HEK293T (cell line): ENCODE measurements around the gene SNX7.

Experiments
- ARNT ChIP-seq: fragments of 450-650 bp; IDR thresholded peaks from 2 replicates; pipeline ENCODE4 v1.6.1; 2017; ENCODE audit warnings: mild to moderate bottlenecking
- BHLHE40 ChIP-seq: fragments of 450-650 bp; IDR thresholded peaks from 2 replicates; pipeline ENCODE4 v1.6.1; 2016; ENCODE audit warnings: mild to moderate bottlenecking, moderate library complexity, borderline replicate concordance
- CTBP1 ChIP-seq: fragments of 450-650 bp; IDR thresholded peaks from 2 replicates; pipeline ENCODE4 v1.6.1; 2016; ENCODE audit warnings: borderline replicate concordance
- ELF4 ChIP-seq: fragments of 450-650 bp; IDR thresholded peaks from 2 replicates; pipeline ENCODE4 v1.6.1; 2017; ENCODE audit warnings: antibody characterized with exemption
- FOXA1 ChIP-seq: fragments of 450-650 bp; IDR thresholded peaks from 2 replicates; pipeline ENCODE4 v1.6.1; 2016; ENCODE audit warnings: mild to moderate bottlenecking
- FOXM1 ChIP-seq: fragments of 450-650 bp; IDR thresholded peaks from 2 replicates; pipeline ENCODE4 v1.6.1; 2017; ENCODE audit warnings: mild to moderate bottlenecking, borderline replicate concordance
- SP1 ChIP-seq: fragments of 450-650 bp; IDR thresholded peaks from 2 replicates; pipeline ENCODE4 v1.6.1; 2017

DNA sequence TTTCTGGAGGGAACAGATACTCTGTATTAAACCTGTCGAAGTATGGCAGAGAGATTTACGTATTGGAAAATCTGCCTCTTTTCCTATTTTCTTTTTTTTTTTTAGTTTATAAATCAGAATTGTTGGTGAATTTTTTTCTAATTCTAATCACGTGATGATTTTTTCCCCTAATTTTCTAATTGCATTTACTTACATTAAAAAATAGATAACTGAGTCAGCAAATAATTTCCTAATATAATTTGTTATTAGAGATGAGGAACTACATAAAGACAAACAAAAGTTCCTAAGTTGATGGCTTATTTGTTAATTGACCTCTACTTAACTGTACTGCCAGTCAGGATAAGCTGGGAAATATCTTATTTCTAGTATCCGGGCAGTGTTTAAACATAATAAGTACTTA is 34.6 kb downstream of the SNX7 start:
- TF ChIP-seq ARNT = no peak
- no peak for TF ChIP-seq CTBP1
- TF ChIP-seq FOXA1 = no peak
- no peak for TF ChIP-seq BHLHE40
- TF ChIP-seq FOXM1 = no peak
- TF ChIP-seq SP1 = no peak
- no peak for TF ChIP-seq ELF4
